DND-41 (cell line): ENCODE data around the gene GIPC1.
"Not testable (repeated sequence)": the region's sequence is repeated elsewhere in the genome, so short reads cannot be mapped to it uniquely, and the experiment has no call there.

ENCODE experiments used
- ATAC-seq: fragments of 200-7000 bp; cut with Tn5 transposase; 3 replicates; pipeline ENCODE4 v1.9.1; 2021; ENCODE audit warnings: low read depth; ENCODE audit not compliant: insufficient read depth
- DNase-seq: peaks from one replicate; pipeline ENCODE4 v3.0.0-alpha.2; 2020
- H2AFZ ChIP-seq: 2 replicates; pipeline ENCODE4 v1.6.0; 2012; ENCODE audit warnings: low read depth, low read length
- H3K27ac ChIP-seq: 2 replicates; pipeline ENCODE4 v1.5.1; 2012; ENCODE audit warnings: low read length, inconsistent platforms
- H3K27me3 ChIP-seq: fragments of 200-600 bp; sonication (generic); 2 replicates; pipeline ENCODE4 v1.6.0; 2012; ENCODE audit warnings: low read length, mild to moderate bottlenecking, inconsistent platforms; ENCODE audit not compliant: insufficient read depth, poor library complexity
- H3K36me3 ChIP-seq: 2 replicates; pipeline ENCODE4 v1.5.1; 2012; ENCODE audit warnings: low read length, inconsistent platforms; ENCODE audit not compliant: insufficient read depth
- H3K4me1 ChIP-seq: 2 replicates; pipeline ENCODE4 v1.5.1; 2012; ENCODE audit warnings: mild to moderate bottlenecking, low read length; ENCODE audit not compliant: insufficient read depth
- H3K4me2 ChIP-seq: 2 replicates; pipeline ENCODE4 v1.6.0; 2012; ENCODE audit warnings: mild to moderate bottlenecking, moderate library complexity, low read length, inconsistent platforms; ENCODE audit not compliant: insufficient read depth
- H3K4me3 ChIP-seq, 2 experiments: fragments of 200-600 bp in 1 of 2; shearing (Covaris generic) in 1 of 2; 2 replicates each; pipeline ENCODE4 v1.5.1; 2012 to 2016; ENCODE audit warnings: inconsistent platforms in 2 of 2, low read length in 2 of 2, mild to moderate bottlenecking in 2 of 2, low read depth in 1 of 2, moderate library complexity in 1 of 2
- H3K79me2 ChIP-seq: 2 replicates; pipeline ENCODE4 v1.6.0; 2012; ENCODE audit warnings: low read length, inconsistent platforms; ENCODE audit not compliant: insufficient read depth
- H3K9ac ChIP-seq: 2 replicates; pipeline ENCODE4 v1.6.0; 2012; ENCODE audit warnings: low read depth, mild to moderate bottlenecking, inconsistent platforms, low read length, moderate library complexity
- H3K9me3 ChIP-seq: 2 replicates; pipeline ENCODE4 v1.5.1; 2012; ENCODE audit warnings: low read length, moderate library complexity, mild to moderate bottlenecking, inconsistent platforms; ENCODE audit not compliant: insufficient read depth, severe bottlenecking
- H4K20me1 ChIP-seq: 2 replicates; pipeline ENCODE4 v1.6.0; 2012; ENCODE audit warnings: low read length; ENCODE audit not compliant: insufficient read depth
- EZH2 ChIP-seq: IDR thresholded peaks from 3 replicates; pipeline ENCODE4 v1.6.1; 2012; ENCODE audit warnings: borderline replicate concordance, low read depth, mild to moderate bottlenecking, moderate library complexity, low read length, inconsistent platforms; ENCODE audit not compliant: severe bottlenecking
- TF ChIP-seq, protein P1 (sequence below): IDR thresholded peaks from 2 replicates; pipeline ENCODE4 v1.5.1; 2012; ENCODE audit warnings: borderline replicate concordance, low read length, moderate library complexity, mild to moderate bottlenecking; ENCODE audit not compliant: poor library complexity, severe bottlenecking; ENCODE audit errors: extremely low read depth

Gene GIPC1

DNA sequence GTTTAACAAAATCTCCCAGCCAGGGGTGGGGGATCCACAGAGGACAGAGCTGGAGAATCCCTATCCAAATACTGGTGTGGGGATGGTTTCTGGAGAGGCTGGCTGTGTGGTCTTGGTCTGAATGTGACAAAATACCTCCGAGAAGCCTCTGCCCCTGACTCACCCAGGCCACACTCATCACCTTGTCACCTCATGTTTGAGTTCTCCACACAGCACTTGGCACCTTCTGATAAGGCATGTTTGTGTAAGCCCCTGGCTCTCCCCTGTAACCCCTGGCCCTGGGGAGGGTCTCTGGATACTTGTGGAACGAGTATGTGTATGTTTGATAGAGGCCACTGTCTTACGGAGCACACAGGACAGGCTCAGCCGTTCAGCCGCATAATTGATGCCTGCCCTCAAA lies 48.1 kb upstream of the GIPC1 start:
- H3K27ac ChIP-seq: no peak overlapping the region
- H2AFZ ChIP-seq: no peak overlapping the region
- H3K79me2 ChIP-seq: peaks cover 88% of the 10 kb centered on the region
- H3K4me2 ChIP-seq: no peak overlapping the region
- peaks cover 53% of the 10 kb centered on the region for H4K20me1 ChIP-seq
- no peaks in the 10 kb centered on the region for H3K4me1 ChIP-seq
- no peak for ATAC-seq
- no peaks in the 10 kb centered on the region for H3K9me3 ChIP-seq
- no peak overlapping the region for H3K9ac ChIP-seq
- no peak for DNase-seq
- no peak overlapping the region for H3K4me3 ChIP-seq
- H3K27me3 ChIP-seq: no peaks in the 10 kb centered on the region
- TF ChIP-seq EZH2: no peak
- TF ChIP-seq, protein P1, sequence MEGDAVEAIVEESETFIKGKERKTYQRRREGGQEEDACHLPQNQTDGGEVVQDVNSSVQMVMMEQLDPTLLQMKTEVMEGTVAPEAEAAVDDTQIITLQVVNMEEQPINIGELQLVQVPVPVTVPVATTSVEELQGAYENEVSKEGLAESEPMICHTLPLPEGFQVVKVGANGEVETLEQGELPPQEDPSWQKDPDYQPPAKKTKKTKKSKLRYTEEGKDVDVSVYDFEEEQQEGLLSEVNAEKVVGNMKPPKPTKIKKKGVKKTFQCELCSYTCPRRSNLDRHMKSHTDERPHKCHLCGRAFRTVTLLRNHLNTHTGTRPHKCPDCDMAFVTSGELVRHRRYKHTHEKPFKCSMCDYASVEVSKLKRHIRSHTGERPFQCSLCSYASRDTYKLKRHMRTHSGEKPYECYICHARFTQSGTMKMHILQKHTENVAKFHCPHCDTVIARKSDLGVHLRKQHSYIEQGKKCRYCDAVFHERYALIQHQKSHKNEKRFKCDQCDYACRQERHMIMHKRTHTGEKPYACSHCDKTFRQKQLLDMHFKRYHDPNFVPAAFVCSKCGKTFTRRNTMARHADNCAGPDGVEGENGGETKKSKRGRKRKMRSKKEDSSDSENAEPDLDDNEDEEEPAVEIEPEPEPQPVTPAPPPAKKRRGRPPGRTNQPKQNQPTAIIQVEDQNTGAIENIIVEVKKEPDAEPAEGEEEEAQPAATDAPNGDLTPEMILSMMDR: no peak
- peaks cover 33% of the 10 kb centered on the region for H3K36me3 ChIP-seq

DNA sequence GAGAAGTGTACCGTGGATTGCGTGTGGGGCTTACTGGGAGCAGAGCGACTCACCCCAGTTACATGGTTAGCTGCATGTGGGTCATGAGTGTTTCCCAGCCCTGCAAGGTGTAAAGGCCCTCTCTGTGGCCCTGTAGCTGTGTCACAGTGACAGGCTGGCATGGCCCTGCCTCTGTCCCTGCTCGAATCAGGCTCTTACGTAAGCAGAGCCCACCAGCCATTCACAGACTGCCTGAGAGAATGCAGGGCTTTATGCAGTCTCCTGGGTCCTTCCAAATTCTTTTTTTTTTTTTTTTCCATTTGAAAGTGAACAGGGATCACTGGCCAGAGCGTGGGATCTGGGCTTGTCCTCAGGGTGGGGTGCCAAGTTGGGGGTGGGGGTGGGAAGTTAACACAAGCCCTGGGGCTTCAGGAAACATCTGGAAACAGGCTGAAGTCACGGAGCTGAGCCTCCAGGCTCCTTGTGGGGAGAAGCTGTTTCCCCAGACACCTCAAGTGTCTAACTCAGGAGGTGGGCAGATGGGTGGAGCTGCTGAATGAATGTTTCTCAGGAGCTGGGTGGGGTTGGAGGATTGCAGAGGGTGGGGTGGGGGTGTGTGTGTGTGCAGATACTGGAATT lies 46.9 kb upstream of the GIPC1 start:
- Histone ChIP-seq H3K9ac (no peak overlapping the region), H3K36me3 (peaks cover 24% of the 10 kb centered on the region), H2AFZ (no peak overlapping the region), H3K9me3 (no peaks in the 10 kb centered on the region), H3K4me3 (no peak overlapping the region), H3K79me2 (peaks cover 86% of the 10 kb centered on the region), H4K20me1 (peaks cover 50% of the 10 kb centered on the region), H3K27ac (no peak overlapping the region), H3K27me3 (no peaks in the 10 kb centered on the region), H3K4me2 (no peak overlapping the region), H3K4me1 (no peaks in the 10 kb centered on the region)
- no peak for TF ChIP-seq EZH2
- TF ChIP-seq, protein P1: no peak
- DNase-seq: no peak
- ATAC-seq: no peak

DNA sequence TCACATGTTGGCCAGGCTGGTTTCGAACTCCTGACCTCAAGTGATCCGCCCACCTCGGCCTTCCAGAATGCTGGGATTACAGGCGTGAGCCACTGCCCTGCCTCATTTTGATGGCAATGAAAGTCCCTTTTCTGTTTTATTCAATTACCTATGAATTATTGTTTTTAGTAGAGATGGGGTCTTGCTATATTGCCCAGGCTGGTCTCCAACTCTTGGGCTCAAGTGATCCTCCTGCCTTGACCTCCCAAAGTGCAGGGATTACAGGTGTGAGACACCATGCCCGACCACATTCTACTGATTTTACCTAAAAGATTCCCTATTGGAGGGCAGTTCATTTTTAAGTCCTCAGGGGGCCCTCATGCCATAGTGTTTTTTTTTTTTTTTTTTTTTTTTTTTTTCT lies 46.1 kb upstream of the GIPC1 start:
- H3K4me2 ChIP-seq, H3K4me3 ChIP-seq, H3K4me1 ChIP-seq, H3K9me3 ChIP-seq, ATAC-seq, H3K27ac ChIP-seq, H3K27me3 ChIP-seq, DNase-seq, H2AFZ ChIP-seq, H3K9ac ChIP-seq: not testable (repeated sequence)
- H4K20me1 ChIP-seq: peaks cover 55% of the 10 kb centered on the region
- peaks cover 24% of the 10 kb centered on the region for H3K36me3 ChIP-seq
- H3K79me2 ChIP-seq: peaks cover 87% of the 10 kb centered on the region

DNA sequence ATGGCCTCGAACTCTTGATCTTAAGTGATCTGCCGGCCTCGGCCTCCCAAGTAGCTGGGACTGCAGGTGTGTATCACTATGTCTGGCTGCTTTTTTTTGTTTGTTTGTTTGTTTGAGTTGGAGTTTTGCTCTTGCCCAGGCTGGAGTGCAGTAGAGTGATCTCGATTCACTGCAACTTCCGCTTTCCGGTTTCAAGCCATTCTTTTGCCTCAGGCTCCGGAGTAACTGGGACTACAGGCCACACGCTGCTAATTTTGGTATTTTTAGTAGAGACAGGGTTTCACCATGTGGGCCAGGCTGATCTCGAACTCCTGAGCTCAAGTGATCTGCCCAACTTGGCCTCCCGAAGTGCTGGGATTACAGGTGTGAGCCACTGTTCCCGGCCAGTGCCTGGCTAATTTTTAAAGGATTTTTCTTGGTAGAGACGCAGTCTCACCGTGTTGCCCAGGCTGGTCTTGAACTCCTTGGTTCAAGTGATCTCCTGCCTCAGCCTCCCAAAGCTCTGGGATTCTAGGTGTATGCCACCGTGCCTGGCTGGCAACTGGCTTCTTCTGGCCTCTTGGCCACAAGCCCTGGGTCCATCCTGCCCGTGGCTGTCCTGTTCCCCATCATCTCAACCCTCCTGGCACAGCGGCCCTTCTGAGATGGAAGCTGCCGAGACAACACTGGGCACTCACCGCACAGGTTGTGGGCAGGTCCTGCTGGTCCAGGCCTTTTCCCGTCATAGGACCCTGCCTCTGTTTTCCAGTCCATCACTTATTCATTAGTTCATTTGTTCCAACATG lies 45.0 kb upstream of the GIPC1 start:
- H3K4me1 ChIP-seq: 0 out of 2 replicates have a peak, but pooled peaks cover 2% of the 10 kb centered on the region
- no peak overlapping the region for H3K4me2 ChIP-seq
- ATAC-seq (no peak), DNase-seq (no peak)
- no peaks in the 10 kb centered on the region for H3K9me3 ChIP-seq
- no peak overlapping the region for H3K4me3 ChIP-seq
- no peak overlapping the region for H3K9ac ChIP-seq
- no peak for TF ChIP-seq EZH2
- TF ChIP-seq, protein P1: no peak
- H4K20me1 ChIP-seq: peaks cover 61% of the 10 kb centered on the region
- H3K27me3 ChIP-seq: no peaks in the 10 kb centered on the region
- H3K79me2 ChIP-seq: peaks cover 84% of the 10 kb centered on the region
- H3K27ac ChIP-seq: no peak overlapping the region
- no peak overlapping the region for H2AFZ ChIP-seq
- H3K36me3 ChIP-seq: peaks cover 23% of the 10 kb centered on the region
